ENCODE results near the gene SLC1A1. TPM values are rescaled to one million over a fixed set of nuclear protein-coding genes. Genes with fewer than 3 reads are reported as not detected.

Gene SLC1A1
- polyA plus RNA-seq, 1 donor, result 0.26 TPM

DNA sequence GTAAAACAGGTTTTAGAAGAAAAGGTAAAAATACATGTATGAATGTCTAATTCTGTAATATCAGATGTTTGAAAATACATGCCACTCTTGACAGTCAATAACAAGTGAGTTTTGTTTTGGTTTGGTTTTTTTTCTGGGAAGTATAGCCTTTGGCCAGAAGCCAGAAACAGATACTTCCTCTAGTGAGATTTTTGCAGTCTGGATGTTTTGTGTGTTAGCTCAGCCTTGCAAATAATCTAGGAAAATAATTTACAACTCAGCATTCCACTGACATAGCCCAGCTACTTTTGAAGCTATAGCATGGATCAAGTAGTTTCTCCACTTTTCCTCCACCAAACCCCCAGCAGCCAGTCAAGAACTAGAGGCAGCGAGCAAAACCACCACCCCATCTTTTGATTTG lies 56.7 kb downstream of the SLC1A1 start:
- DNase-seq, result no peak

DNA sequence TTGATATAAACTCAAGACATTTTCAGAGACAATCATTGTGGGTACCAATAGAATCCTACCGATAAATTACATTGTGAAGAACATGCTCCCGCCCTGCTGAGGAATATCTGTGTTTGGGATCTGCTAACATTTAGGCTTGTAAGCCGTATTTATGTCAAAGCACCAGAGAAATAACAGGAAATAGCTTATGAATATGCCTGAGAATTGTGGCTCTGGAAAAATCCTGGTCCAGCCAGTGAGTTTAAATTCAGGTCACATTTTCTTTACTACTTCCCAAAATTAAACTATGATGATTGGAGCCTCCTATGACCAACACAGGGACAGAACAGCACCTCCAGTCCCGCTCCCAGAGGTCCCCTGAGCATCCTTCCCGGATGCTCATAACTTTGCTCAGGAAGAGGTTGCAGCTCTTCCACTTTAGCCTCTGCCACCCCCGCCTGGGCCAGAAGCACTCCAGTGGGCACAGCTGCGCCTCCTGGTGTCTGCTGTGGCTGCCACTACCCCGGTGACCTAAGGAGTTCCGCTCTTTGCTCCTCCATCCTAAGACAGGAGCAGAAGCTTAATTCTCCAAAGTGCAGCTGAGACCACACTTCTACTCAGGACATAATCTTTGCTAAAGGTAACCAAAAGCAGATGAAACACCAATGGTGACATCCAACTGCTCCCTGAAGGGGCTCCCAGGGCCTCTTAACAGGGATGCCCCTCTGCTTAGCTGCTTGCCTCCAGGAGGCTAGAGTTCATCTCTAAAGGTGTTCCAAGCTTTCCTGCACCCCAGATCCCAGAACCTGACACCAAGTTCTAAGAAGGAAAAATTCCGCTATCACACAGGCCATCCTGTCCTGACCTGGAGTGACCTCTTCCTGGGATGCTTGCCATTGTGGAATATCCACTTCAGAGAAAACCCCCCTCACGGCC lies 58.8 kb downstream of the SLC1A1 start:
- DNase-seq, result peak; percentile 15

DNA sequence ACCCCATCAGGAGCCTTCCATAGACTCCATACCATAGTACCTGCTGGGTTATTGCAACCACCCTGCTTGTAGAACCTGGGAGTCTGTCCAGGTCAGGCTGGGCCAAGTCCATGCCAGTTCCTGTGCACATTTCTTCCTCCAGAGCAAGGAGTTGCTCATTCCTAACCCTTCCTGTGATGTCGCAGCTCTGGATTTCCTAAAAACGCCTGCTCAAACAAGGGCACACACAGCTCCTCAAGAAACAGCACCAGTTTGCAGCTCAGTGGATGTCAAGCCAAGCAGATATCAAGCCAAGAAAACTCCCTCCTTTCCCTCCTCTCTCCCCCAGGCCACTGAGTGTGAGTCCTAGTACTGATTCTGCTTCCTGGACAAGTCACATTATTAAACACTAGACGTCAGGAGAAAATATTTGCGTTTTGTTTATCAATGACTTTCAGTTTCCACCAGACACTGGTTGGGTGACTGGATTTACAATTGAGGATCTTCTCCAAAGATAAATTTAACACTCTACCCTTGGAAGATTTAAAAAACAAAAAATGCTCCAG lies 59.6 kb downstream of the SLC1A1 start:
- DNase-seq, result no peak

DNA sequence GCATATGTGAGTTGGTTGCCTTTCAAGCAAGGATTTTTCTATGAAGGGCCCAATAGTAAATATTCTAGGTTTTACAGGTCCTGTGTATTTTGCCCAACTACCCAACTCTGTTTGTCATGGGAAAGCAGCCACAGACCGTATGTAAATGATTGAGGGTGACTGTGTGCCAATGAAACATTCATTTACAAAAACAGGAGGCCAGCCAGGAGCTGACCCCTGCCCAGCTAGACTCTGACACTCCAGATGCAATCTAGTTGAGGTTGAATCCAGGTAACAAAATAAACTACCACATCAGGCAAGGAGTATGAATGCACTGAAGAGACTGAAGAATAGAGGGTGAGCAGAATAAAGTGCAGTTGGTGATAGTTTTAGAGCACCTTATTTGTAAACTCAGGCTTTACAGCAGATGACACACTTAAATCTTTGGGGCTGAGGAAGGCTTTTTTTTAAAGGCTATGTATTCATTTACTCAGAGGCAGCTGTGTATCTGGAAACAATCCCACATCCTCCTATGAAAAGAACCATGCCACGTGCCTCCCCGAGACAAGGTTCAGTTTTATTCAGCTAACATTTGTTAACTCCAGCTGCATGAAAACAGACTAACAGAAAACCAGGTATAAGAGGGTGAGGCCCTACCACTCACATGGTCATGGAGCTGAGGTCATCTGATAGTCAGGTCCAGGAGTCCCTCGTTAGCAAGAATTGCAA lies 60.7 kb downstream of the SLC1A1 start:
- peak; percentile 24 for DNase-seq

DNA sequence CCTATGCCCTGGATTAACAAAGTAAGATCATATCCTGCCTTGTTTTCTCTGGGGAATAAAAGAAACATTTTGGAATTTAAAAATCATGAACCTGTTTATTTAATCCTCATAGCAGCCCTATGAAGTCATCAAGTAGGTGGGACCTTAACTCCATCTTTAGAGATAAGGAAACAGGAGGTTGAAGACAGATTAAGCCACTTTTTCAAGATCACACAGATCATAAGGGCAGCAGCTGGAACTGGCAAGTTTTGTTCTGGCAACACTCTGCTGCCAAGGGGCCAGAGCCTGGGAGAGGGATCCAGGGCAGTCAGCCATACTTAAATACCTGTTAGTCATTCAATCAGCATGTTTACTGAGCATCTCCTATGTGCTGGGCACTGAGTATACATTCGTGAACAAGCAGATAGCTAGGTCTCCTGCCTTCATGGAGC lies 63.7 kb downstream of the SLC1A1 start:
- DNase-seq, result no peak

DNA sequence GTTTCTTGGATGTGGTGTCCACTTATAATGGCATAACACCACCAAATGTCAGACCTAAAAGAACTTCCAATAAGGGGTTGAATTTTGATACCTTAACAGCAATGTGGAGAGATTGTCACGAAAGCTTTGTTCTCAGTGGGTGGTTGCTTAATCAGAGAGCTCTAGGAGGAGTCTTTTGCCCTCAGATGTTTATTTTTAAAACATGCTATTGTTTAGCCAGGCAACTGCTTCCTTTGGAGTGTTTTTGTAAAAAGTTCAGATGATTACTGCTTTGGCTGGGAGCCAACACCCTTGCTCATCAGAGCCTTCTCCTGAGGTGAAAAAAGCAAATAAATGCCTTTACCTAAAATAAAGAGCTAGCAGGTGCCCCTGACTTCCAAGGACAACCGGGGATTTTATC lies 65.0 kb downstream of the SLC1A1 start:
- DNase-seq, result no peak

DNA sequence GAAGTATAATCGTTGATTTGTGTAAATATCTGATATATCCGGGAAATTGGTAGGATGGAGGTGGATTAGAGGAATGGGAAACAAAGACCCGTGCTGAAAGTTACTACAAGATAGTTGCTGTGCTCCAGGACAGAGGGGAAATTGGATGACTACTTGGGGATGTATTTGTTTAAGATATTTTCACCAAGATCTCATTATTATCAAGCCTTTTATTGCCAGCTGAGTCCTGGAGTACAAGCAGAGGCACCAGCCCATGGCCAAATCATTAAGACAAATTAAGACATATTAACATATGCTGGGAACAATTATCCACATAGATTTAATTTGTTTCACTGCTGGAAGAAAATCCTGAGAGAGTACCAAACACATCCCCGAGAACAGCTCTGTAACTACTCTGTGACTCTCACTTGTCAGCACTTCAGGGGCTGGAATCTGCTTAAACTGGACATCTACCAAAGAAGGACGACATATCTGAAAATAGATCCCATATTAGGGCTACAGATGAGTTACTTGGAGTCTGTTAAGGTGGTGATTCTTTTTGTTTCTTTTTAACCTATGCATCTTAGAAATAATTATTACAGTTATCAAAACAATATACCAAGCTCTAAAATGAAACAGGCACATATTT lies 68.2 kb downstream of the SLC1A1 start:
- DNase-seq, result no peak

DNA sequence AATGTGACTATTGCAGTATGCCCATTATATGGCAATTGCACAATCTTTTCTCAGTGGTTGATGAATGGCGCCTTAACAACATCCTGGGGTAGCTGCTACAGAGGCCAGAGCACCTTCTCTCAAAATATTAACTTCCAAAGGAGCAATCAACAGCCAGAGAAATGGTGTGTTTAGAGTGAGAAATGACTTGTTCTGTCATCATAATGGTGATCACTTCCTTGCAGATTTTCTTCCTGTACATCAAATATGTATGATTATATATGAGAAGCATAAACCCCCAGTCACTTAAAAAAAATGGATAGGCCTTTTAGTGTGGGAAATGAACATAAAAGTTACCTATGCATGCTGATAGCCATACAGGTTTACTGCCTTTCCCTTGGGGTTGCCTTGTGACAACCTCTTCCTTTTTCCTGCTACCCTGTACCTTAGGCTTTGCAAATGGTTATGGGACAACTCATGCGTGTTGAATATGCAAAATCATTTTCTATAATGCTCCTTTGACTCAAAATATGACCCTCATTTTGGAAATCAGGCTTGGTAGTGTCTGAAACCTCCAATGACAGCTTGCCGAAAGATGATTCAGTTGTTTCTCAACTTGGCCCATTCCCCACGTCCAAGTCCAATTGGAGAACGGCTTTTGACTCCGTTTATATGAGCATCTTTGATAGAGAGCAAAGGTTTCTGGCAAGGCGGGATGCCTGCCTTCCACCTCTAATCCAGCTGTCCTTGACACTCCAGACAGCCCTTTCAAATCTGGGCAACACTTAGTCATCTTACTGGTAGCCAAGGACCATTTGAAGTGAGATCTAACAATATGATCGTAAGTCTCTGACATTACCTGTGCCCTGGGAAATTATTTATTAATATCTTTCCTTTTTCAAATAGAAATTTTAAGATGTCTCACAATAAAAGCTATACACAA lies 69.3 kb downstream of the SLC1A1 start:
- DNase-seq, result no peak

DNA sequence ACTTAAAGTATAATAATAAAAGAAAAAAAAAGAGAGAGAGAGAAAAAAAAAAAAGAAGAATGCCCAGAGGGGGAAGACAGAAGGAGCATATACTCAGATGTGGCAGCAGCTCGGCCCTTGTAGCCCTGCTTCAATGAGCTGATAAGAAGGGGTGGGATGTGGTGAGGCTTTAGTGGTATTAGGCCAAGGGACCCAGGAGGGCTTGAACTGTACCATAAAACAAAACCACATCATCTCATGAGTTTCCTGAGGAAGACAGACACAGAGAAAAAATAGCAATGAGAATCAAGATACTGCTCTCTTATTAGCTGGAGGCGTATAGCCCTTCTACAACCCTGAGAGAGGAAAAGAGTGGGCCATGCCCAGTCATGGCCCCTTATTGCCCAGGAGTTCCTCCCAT lies 72.8 kb downstream of the SLC1A1 start:
- no peak for DNase-seq

DNA sequence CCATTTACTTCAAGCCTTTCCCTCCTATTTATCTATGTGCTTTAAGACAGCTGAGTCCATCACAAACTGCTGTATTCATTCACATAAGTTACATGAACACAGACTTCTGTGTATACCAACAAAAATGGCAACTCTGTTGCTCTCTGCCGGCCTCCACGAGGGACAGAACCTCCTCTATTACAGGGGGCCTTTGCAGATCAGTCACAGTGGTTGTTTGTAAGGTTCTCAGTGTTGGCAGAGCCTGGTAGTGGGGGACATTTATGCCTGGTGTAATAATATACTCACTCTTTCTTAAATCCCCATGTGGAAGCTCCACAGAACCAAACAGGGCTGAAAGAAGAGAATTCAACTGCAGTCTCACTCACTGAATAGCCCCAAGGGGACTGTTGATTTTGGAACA lies 76.5 kb downstream of the SLC1A1 start:
- no peak for DNase-seq

DNA sequence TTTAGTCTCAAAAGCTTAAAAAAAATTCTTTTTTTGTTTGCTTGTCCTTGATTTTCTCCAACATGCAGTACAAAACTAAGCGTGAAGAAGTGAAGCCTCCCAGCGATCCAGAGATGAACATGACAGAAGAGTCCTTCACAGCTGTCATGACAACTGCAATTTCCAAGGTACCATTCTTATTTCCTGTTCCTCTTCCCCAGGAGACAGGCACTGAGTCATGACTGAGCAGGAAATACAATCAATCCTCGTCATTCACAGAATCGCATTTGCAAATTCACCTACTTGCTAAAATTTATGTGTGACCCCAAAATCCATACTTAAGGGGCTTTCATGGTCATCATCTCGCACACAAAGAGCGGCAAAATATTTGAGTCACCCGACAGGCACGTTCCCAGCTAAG lies 77.3 kb downstream of the SLC1A1 start:
- DNase-seq, result no peak

DNA sequence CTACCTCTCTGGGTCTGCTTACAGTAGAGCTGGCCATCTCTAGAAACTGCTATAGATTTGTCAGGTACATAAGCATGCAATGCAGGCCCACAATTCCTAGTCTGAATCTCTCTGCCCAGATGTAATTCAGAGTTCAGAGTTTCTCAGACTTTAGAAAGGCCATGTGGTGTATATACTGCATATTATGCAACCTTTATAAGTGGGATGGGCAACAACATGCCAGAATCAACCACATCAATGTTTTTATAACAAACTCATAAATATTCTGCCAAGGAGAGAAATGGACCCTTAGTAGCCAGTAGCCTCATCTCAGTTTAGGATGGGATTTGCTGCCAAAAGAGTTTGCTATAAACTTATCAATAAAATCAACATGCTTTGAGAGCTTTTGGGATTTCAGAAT lies 78.8 kb downstream of the SLC1A1 start:
- DNase-seq, result no peak

DNA sequence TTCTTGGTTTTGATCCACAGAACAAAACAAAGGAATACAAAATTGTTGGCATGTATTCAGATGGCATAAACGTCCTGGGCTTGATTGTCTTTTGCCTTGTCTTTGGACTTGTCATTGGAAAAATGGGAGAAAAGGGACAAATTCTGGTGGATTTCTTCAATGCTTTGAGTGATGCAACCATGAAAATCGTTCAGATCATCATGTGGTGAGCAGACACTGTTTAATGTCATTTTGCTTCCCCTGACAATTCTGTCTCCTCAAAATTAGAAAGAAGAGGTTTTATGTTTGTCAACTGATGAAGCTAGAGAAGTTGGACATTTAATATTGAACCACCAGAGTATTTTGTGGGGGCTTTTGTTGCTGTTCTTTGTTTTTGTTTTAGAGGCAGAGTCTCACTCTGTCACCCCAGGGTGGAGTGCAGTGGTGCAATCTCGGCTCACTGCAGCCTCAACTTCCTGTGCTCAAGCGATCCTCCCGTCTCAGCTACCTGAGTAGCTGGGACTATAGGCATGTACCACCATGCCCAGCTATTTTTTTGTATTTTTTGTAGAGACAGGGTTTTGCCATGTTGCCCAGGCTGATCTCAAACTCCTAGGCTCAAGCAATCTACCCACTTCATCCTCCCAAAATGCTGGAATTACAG lies 82.0 kb downstream of the SLC1A1 start:
- DNase-seq, result no peak

DNA sequence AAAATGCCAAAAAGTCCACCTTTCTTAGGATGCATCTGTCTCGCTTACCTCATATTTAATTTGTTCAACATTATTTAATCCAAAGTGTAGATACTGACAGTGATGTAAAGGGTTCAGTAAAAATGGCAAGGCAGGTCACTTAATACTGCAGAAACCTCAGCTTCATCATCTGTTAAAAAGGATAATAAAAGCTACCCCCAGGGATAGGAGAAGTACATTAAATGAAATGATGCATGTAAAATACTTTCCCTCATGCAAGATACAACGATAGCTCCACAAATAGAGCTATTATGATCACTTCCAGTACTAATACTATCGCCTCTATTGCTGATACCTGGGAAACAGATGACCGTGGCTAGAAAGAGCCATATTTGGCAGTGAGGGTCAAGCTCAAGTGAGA lies 82.9 kb downstream of the SLC1A1 start:
- no peak for DNase-seq

DNA sequence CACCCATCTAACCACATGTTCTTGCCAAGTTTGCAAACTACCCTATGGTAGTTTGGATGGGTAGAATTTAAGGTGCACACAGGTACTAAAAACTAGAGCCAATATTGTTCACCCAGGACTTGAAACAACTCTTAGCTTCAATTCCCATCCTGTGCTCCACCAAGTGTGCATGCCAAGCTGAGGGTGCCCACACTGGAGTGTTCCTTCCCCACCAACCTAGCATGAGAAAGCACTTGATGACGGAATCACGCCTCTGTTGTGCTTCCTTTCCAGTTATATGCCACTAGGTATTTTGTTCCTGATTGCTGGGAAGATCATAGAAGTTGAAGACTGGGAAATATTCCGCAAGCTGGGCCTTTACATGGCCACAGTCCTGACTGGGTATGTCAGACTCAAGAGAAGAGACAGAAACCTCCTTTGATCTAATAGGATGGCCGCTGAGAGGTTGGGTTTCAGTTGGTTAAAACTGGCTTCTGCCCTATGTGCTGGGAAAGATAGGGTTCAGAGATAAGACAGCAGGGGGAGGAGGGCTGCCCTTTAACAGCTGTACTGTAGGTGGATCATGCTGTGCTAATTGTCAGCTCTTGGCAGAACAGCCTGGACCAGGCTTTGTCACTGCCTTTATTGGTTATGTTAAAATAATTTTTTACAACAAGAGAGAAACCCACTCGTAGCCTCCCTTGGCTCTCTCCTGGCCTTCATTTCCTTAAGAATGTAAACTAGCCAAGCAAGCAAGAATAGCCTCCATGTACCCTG lies 83.5 kb downstream of the SLC1A1 start:
- DNase-seq, result no peak

DNA sequence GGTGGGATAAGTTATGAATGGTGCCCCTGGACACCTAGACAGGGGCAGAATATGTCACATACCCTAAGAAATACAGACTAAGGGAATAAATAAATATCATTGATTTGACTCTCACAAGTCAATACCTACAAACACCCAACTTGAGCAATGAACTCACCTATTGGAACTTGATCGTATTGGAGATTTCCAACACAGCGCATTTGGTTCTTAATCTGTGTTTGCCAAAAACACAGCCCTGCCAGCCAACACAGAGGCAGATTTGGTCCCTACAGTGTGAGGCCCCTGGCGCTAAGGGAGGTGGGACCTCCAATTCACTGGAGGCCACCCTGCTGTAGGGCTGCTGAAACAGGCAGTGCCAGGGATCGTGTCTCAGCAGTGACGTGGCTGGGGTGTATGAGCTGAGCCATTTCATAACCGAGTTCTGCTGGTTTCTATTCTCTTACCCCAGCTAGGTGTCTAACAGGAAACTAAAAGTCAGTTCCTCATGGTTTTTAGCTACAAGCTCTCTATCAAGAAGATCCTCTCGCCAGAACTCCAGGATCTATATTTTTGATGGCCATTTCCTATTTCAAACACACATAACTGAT lies 84.5 kb downstream of the SLC1A1 start:
- no peak for DNase-seq

DNA sequence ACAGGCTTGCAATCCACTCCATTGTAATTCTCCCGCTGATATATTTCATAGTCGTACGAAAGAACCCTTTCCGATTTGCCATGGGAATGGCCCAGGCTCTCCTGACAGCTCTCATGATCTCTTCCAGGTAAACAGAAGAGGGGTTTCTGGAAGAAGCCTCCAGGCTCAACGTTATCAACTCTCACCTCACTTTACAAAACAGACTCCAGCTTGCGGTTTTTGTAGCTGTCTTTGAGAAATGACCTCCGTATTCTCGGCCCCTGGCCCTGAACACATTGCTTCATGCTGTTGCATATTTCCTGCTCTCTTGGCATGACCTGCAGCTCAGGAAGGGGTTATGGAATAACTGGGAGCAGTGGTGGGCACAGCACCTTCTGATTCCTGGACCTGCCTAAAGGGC lies 85.7 kb downstream of the SLC1A1 start:
- DNase-seq, result no peak

DNA sequence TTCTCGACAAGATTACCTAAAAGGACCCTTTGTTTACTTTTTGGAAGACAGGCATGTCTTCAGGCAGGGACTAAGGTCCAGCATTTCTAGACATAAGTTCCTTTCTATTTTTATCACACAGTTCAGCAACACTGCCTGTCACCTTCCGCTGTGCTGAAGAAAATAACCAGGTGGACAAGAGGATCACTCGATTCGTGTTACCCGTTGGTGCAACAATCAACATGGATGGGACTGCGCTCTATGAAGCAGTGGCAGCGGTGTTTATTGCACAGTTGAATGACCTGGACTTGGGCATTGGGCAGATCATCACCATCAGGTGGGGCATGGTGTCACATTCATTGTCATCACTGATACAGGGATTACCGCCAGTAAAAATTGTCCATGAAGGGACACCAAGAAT lies 86.2 kb downstream of the SLC1A1 start:
- DNase-seq, result no peak

DNA sequence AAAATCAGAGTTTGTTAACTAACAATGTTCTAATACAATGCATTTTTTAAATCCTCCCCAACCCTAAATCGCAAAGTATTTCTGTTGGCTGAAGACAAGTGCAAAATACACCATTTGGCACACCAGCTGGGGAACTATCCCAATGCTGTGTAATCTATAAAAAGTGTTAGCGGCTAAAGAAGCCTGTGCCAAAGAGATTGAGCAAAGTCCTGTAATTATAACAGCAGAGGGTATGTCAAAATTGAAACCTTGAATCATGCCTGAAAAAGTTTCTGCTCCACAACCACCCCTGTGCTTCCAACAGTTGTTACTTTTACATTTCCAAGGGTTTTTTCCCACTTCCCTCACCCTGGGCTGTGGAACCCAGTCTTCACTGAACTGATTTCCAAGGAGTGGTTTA lies 88.7 kb downstream of the SLC1A1 start:
- DNase-seq, result no peak

DNA sequence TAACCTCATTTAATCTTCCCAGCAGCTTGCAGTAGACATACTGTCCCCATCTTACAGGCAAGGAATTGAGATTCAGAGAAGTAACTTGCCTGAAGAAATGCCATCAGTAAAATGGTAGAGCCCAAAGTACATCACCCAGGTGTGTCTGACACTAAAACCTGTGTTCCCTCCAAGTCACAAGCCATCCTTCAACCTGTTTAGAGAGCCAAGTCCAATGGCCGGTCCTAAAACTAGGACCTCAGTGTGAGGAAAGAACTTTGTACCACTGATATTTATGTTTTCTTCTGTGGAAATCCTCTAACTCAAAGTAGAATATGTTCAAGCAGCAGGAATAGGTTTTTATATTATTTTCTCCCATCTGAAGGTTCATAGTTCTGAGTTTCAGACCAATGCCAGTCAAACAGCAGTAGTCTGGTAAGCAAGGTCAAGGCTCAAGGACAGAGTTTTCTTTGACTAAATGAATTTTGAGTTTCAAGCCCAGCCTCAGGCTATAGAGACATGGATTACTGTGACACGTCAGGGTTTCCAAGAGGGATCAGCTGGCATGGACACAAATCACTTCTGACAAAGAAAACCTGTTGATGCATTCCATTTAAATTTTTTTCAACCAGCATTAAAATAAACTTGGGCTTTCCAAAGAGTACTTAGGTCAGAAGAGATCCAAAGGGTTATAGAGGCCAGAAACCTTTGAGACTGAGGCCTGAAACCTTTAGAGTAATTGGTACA lies 90.9 kb downstream of the SLC1A1 start:
- DNase-seq, result no peak
